HG03571 (cell line): ENCODE measurements around the gene DENND1A.
"Not testable (repeated sequence)": the region's sequence is repeated elsewhere in the genome, so short reads cannot be mapped to it uniquely, and the experiment has no call there.

ENCODE experiments used
- ATAC-seq: cut with Tn5 transposase; IDR thresholded peaks from one replicate; pipeline ENCODE4 v1.9.1; 2021; ENCODE audit not compliant: unreplicated experiment

Gene DENND1A

GRCh38 chr9:123335193-123335985 lies 594.5 kb downstream of the DENND1A start:
- ATAC-seq = no peak

- no peak for ATAC-seq
These were observed 595.3 kb downstream of the DENND1A start for GRCh38 chr9:123334639-123335038.

- ATAC-seq = not testable (repeated sequence)
These were observed 596.8 kb downstream of the DENND1A start for GRCh38 chr9:123333058-123333669.

GRCh38 chr9:123331346-123332060 lies 598.4 kb downstream of the DENND1A start:
- ATAC-seq = no peak
